Activated B cell treated with CpG ODN at 0.5 μM for 24 hours (primary cell): ENCODE results near the gene PRTG. TPM values are rescaled to one million over a fixed set of nuclear protein-coding genes. Genes with fewer than 3 reads are reported as not detected.
"Not testable (repeated sequence)": the region's sequence is repeated elsewhere in the genome, so short reads cannot be mapped to it uniquely, and the experiment has no call there.

Experiments
- ATAC-seq: fragments of 200-7000 bp; cut with Tn5 transposase; one replicate; pipeline ENCODE4 v1.10.0; 2021; ENCODE audit warnings: low read depth, mild to moderate bottlenecking, moderate library complexity
- CTCF ChIA-PET: fragments of 350-600 bp; sonication (Branson Sonifier 250); formaldehyde crosslinking; loops from one replicate; lab custom pipeline; 2021; ENCODE audit warnings: antibody characterized with exemption; lab: Charles Lee
- POLR2A ChIA-PET: fragments of 350-600 bp; sonication (Branson Sonifier 250); formaldehyde crosslinking; loops from one replicate; lab custom pipeline; 2021; ENCODE audit warnings: antibody characterized with exemption; lab: Charles Lee
- DNase-seq: peaks from one replicate; pipeline ENCODE4 v3.0.0; 2022
- H3K27ac Mint-ChIP-seq: one replicate; pipeline ENCODE4 v1.8.0; 2020; ENCODE audit warnings: mixed read lengths
- H3K27me3 Mint-ChIP-seq: one replicate; pipeline ENCODE4 v1.8.0; 2021; ENCODE audit warnings: mixed read lengths
- H3K36me3 Mint-ChIP-seq: one replicate; pipeline ENCODE4 v1.8.0; 2021; ENCODE audit warnings: low read depth, mixed read lengths
- H3K4me1 Mint-ChIP-seq: one replicate; pipeline ENCODE4 v1.8.0; 2021; ENCODE audit warnings: mixed read lengths
- H3K4me3 Mint-ChIP-seq: one replicate; pipeline ENCODE4 v1.8.0; 2020; ENCODE audit warnings: mild to moderate bottlenecking, mixed read lengths
- H3K9me3 Mint-ChIP-seq: one replicate; pipeline ENCODE4 v1.8.0; 2020; ENCODE audit warnings: mixed read lengths
- intact Hi-C: fragments of 100-400 bp; cut with micrococcal nuclease; formaldehyde crosslinking; loops from one replicate; pipeline ENCODE4 v1.15.1; 2024
- total RNA-seq: library from RNA; stranded (reverse); gene quantifications from 2 replicates; pipeline ENCODE4 v1.2.3, GENCODE V29; 2022
- TF ChIP-seq, protein P1 (sequence below): fragments of 200-600 bp; IDR thresholded peaks from one replicate; pipeline ENCODE4 v1.8.0; 2022; ENCODE audit warnings: antibody characterized with exemption, mild to moderate bottlenecking

The PRTG gene
- total RNA-seq, 1 donor from 2014 or later, result not detected

DNA sequence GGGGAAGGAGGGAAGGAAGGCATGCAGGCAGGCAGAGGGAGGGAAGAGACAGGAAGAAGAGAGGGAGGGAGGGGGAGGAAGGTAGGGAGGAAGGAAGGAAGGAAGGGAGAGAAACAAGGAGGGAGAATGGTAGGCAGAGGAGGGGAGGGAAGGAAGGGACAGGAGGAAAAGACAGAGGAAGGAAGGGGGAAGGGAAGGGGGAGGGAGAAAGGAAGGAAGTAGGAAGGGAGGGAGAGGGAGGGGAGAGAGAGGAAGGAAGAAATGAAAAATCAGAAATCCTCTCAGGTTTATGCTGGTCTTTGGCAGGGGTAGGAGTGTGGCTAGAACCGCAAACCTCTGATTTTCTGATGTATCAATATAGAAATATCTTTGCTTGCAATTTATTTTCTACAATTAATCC lies 4.2 kb downstream of the PRTG start:
- TF ChIP-seq, protein P1, sequence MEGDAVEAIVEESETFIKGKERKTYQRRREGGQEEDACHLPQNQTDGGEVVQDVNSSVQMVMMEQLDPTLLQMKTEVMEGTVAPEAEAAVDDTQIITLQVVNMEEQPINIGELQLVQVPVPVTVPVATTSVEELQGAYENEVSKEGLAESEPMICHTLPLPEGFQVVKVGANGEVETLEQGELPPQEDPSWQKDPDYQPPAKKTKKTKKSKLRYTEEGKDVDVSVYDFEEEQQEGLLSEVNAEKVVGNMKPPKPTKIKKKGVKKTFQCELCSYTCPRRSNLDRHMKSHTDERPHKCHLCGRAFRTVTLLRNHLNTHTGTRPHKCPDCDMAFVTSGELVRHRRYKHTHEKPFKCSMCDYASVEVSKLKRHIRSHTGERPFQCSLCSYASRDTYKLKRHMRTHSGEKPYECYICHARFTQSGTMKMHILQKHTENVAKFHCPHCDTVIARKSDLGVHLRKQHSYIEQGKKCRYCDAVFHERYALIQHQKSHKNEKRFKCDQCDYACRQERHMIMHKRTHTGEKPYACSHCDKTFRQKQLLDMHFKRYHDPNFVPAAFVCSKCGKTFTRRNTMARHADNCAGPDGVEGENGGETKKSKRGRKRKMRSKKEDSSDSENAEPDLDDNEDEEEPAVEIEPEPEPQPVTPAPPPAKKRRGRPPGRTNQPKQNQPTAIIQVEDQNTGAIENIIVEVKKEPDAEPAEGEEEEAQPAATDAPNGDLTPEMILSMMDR, result no peak
- DNase-seq (no peak), ATAC-seq (no peak)
- intact Hi-C loops, result no loop called here
- POLR2A ChIA-PET, result no interaction called here
- Mint-ChIP-seq H3K4me3 (no peak overlapping the region), H3K9me3 (no peaks in the 10 kb centered on the region), H3K36me3 (no peaks in the 10 kb centered on the region), H3K27ac (no peak overlapping the region), H3K27me3 (peaks cover 20% of the 10 kb centered on the region), H3K4me1 (peaks cover 3% of the 10 kb centered on the region)
- CTCF ChIA-PET, result no interaction called here

DNA sequence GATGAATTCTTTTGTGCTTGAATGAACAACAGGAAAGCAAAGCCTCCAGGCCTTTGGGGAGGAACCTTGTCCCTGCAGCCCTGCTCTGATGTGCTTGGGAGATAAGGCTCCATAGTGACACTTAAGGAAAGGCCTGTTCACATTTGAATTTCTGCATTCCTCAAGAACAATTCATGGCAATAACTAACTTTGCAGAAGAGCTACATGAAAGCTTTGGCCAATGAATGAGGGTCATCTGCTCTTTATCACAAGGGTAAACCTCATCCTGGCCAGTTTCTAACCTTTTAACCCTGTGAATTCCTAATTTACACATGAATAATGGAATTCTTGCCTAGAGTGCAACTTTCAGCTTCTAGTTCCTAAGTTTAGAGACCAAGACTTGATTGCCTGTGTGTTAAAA lies 5.6 kb downstream of the PRTG start:
- intact Hi-C loops, result no loop called here
- Mint-ChIP-seq H3K4me1 (no peaks in the 10 kb centered on the region), H3K4me3 (no peak overlapping the region), H3K9me3 (no peaks in the 10 kb centered on the region), H3K27ac (no peak overlapping the region), H3K27me3 (peaks cover 20% of the 10 kb centered on the region), H3K36me3 (no peaks in the 10 kb centered on the region)
- ATAC-seq (no peak), DNase-seq (no peak)
- ChIA-PET CTCF (no interaction called here), POLR2A (no interaction called here)
- TF ChIP-seq, protein P1, result no peak

DNA sequence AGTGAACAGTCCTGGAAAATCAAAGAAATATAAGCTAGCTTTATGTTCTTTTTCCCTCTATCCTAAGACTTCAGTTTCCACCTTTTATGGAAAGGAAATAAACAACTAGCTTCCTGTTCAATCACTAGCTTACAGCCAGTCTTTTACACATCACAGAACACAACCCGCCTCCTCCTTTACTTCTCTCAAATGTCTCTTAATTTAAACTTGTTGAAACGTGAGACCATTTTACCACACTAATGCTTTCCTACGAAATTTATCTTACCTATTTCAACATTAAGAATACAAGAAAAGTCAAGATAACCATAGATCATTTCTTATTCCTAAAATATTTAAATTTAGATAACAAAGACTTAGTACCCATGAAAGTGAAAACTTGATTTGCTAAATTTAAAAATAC lies 6.2 kb downstream of the PRTG start:
- peaks cover 20% of the 10 kb centered on the region for H3K27me3 Mint-ChIP-seq
- ChIA-PET POLR2A (no interaction called here), CTCF (no interaction called here)
- ATAC-seq (no peak), DNase-seq (no peak)
- no peak overlapping the region for H3K4me3 Mint-ChIP-seq
- H3K36me3 Mint-ChIP-seq, result no peaks in the 10 kb centered on the region
- no peaks in the 10 kb centered on the region for H3K4me1 Mint-ChIP-seq
- TF ChIP-seq, protein P1, result no peak
- no peak overlapping the region for H3K27ac Mint-ChIP-seq
- intact Hi-C loops, result no loop called here
- H3K9me3 Mint-ChIP-seq, result no peaks in the 10 kb centered on the region

DNA sequence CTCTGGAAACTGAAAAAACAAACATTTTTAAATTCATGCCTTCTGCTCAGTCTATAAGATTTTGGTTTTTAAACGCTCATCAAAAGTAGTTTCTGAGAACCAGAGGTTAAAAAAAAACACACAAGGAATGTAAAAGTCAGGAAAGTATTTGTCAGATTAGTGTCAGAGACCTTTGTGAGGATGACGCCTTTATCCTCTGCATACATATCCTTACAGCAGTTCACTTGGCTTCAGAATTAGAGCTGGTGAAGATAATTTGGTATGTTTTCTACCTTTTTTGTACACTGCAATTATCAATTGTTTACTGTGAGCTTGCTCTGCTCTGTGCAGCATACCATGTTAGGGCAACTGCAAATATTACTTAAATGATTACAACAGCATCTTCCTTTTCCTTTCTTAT lies 8.3 kb downstream of the PRTG start:
- Mint-ChIP-seq H3K4me1 (no peaks in the 10 kb centered on the region), H3K9me3 (no peaks in the 10 kb centered on the region), H3K36me3 (no peaks in the 10 kb centered on the region), H3K27me3 (peaks cover 22% of the 10 kb centered on the region), H3K4me3 (no peak overlapping the region), H3K27ac (no peak overlapping the region)
- ChIA-PET POLR2A (no interaction called here), CTCF (no interaction called here)
- intact Hi-C loops, result no loop called here
- ATAC-seq, result no peak
- TF ChIP-seq, protein P1, result no peak
- no peak for DNase-seq

DNA sequence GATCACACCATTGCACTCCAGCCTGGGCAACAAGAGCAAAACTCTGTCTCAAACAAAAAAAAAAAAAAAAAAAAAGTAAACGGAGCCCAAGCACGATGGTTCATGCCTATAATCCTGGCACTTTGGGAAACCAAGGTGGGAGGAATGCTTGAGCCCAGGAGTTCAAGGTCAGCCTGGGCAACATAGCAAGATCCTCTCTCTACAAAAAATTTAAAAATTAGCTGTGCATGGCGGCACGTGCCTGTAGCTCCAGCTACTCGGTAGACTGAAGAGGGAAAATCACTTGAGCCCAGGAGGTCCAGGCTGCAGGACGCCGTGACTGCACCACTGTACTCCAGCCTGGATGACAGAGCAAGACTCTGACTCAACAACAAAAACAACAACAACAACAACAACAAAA lies 9.5 kb downstream of the PRTG start:
- H3K27ac Mint-ChIP-seq, H3K4me3 Mint-ChIP-seq, DNase-seq, intact Hi-C loops, POLR2A ChIA-PET, H3K9me3 Mint-ChIP-seq, CTCF ChIA-PET, ATAC-seq, H3K36me3 Mint-ChIP-seq, H3K4me1 Mint-ChIP-seq: not testable (repeated sequence)
- H3K27me3 Mint-ChIP-seq, result peaks cover 15% of the 10 kb centered on the region

DNA sequence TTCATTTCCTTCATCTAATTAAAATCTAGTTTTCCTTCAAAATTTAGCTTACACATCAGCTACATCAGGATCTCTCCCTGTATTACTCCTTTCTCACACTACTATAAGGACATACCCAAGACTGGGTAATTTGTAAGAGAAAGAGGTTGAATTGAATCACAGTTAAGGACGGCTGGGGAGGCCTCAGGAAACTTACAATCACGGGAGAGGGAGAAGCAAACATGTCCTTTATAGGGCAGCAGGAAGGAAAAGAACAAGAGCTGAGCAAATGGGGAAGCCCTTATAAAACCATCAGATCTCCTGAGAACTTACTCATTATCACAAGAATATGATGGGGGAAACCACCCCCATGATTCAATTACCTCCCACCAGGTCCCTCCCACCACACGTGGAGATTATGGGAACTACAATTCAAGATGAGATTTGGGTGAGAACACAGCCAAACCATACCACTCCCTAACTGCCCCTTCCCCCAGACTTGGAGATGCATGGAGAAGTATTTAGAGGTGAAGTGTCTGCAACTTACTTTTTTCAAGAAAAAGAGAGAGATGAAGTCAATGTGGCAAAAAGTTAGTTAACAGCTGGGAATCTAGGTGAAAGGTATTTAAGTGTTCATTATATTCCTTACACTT lies 21.3 kb downstream of the PRTG start:
- DNase-seq, result no peak
- ATAC-seq, result no peak
- POLR2A ChIA-PET, result no interaction called here
- Mint-ChIP-seq H3K27ac (no peak overlapping the region), H3K36me3 (no peaks in the 10 kb centered on the region), H3K9me3 (peaks cover 7% of the 10 kb centered on the region), H3K4me3 (no peak overlapping the region), H3K4me1 (no peaks in the 10 kb centered on the region), H3K27me3 (peaks cover 22% of the 10 kb centered on the region)
- TF ChIP-seq, protein P1, result no peak
- intact Hi-C loops, result no loop called here
- CTCF ChIA-PET, result no interaction called here
